Activated T-cell treated with anti-CD3 and anti-CD28 coated beads, Interleukin-2, amount 50 U/mL, for 72 hours (primary cell): Measurements from ENCODE around the gene CHST10. TPM values are rescaled to one million over a fixed set of nuclear protein-coding genes. Genes with fewer than 3 reads are reported as not detected.

ENCODE experiments used
- ATAC-seq, 2 donors: fragments of 150-1000 bp; cut with Tn5 transposase; replicated peaks in 1 of 2; 2 replicates each; pipeline ENCODE4 v1.10.0; 2021; ENCODE audit warnings: moderate library complexity in 2 of 2, mild to moderate bottlenecking in 1 of 2
- DNase-seq, 2 donors: peaks; one replicate each; pipeline ENCODE4 v3.0.0; 2021 to 2022; ENCODE audit warnings: mixed read lengths in 1 of 2
- H3K27ac Mint-ChIP-seq: one replicate; pipeline ENCODE4 v1.8.0; 2022; ENCODE audit warnings: mild to moderate bottlenecking, moderate library complexity, mixed read lengths
- H3K27me3 Mint-ChIP-seq: one replicate; pipeline ENCODE4 v1.8.0; 2022; ENCODE audit warnings: low read depth, mixed read lengths
- H3K36me3 Mint-ChIP-seq, 2 donors: one replicate each; pipeline ENCODE4 v1.8.0; 2022; ENCODE audit warnings: mixed read lengths in 2 of 2, mild to moderate bottlenecking in 1 of 2; ENCODE audit not compliant: insufficient read depth in 2 of 2
- H3K4me1 Mint-ChIP-seq: one replicate; pipeline ENCODE4 v1.8.0; 2022; ENCODE audit warnings: low read depth, mixed read lengths
- H3K4me3 Mint-ChIP-seq, 2 donors: one replicate each; pipeline ENCODE4 v1.8.0; 2022; ENCODE audit warnings: mild to moderate bottlenecking in 2 of 2, mixed read lengths in 2 of 2, moderate library complexity in 2 of 2
- H3K9me3 Mint-ChIP-seq, 2 donors: one replicate each; pipeline ENCODE4 v1.8.0; 2022; ENCODE audit warnings: mixed read lengths in 2 of 2
- total RNA-seq, 2 donors: library from RNA; stranded (reverse); gene quantifications; one replicate each; pipeline ENCODE4 v1.2.3, GENCODE V29; 2022

The CHST10 gene
- total RNA-seq, 2 donors from 2014 or later: 7.5 to 7.8 TPM

GRCh38 chr2:100411841-100412292 is 5.6 kb downstream of the CHST10 start:
- peaks cover 17% of the 10 kb centered on the region for H3K4me1 Mint-ChIP-seq
- no peaks in the 10 kb centered on the region for H3K9me3 Mint-ChIP-seq
- no peak for DNase-seq
- H3K27ac Mint-ChIP-seq: no peak overlapping the region
- ATAC-seq: no peak
- peaks cover 0 to under 1% of the 10 kb centered on the region in 2 donors for H3K36me3 Mint-ChIP-seq
- H3K4me3 Mint-ChIP-seq: no peak overlapping the region
- H3K27me3 Mint-ChIP-seq: peaks cover 10% of the 10 kb centered on the region

- H3K9me3 Mint-ChIP-seq: no peaks in the 10 kb centered on the region
Measured at GRCh38 chr2:100409975-100410647, 7.4 kb downstream of the CHST10 start.

GRCh38 chr2:100409461-100409860 is 8.0 kb downstream of the CHST10 start:
- Mint-ChIP-seq H3K27ac (no peak overlapping the region), H3K4me1 (no peaks in the 10 kb centered on the region), H3K36me3 (no peaks in the 10 kb centered on the region), H3K27me3 (no peaks in the 10 kb centered on the region), H3K4me3 (no peak overlapping the region), H3K9me3 (no peaks in the 10 kb centered on the region)
- DNase-seq: no peak
- no peak for ATAC-seq

More at GRCh38 chr2:100409975-100410647, 7.4 kb downstream of the CHST10 start:
- DNase-seq (no peak), ATAC-seq (no peak)
- H3K27ac Mint-ChIP-seq: no peak overlapping the region
- no peaks in the 10 kb centered on the region for H3K4me1 Mint-ChIP-seq
- H3K4me3 Mint-ChIP-seq: no peak overlapping the region
- H3K27me3 Mint-ChIP-seq: no peaks in the 10 kb centered on the region
- H3K36me3 Mint-ChIP-seq: no peaks in the 10 kb centered on the region

GRCh38 chr2:100408941-100409340 is 8.5 kb downstream of the CHST10 start:
- H3K9me3 Mint-ChIP-seq: no peaks in the 10 kb centered on the region
- no peaks in the 10 kb centered on the region for H3K4me1 Mint-ChIP-seq
- no peaks in the 10 kb centered on the region for H3K27me3 Mint-ChIP-seq
- no peak overlapping the region for H3K4me3 Mint-ChIP-seq
- no peak overlapping the region for H3K27ac Mint-ChIP-seq
- H3K36me3 Mint-ChIP-seq: no peaks in the 10 kb centered on the region
- ATAC-seq (no peak), DNase-seq (no peak)

- H3K9me3 Mint-ChIP-seq: no peaks in the 10 kb centered on the region
- no peak overlapping the region for H3K4me3 Mint-ChIP-seq
- no peak for DNase-seq
- no peaks in the 10 kb centered on the region for H3K4me1 Mint-ChIP-seq
- no peaks in the 10 kb centered on the region for H3K27me3 Mint-ChIP-seq
- no peak overlapping the region for H3K27ac Mint-ChIP-seq
- H3K36me3 Mint-ChIP-seq: no peaks in the 10 kb centered on the region
- no peak for ATAC-seq
Measured at GRCh38 chr2:100408104-100408503, 9.4 kb downstream of the CHST10 start.

GRCh38 chr2:100407563-100407962 is 9.9 kb downstream of the CHST10 start:
- ATAC-seq (no peak), DNase-seq (no peak)
- H3K4me1 Mint-ChIP-seq: no peaks in the 10 kb centered on the region
- no peaks in the 10 kb centered on the region for H3K36me3 Mint-ChIP-seq
- no peaks in the 10 kb centered on the region for H3K9me3 Mint-ChIP-seq
- H3K4me3 Mint-ChIP-seq: no peak overlapping the region
- H3K27me3 Mint-ChIP-seq: no peaks in the 10 kb centered on the region
- H3K27ac Mint-ChIP-seq: no peak overlapping the region

GRCh38 chr2:100407073-100407472 is 10.4 kb downstream of the CHST10 start:
- Mint-ChIP-seq H3K4me3 (no peak overlapping the region), H3K27me3 (no peaks in the 10 kb centered on the region), H3K4me1 (no peaks in the 10 kb centered on the region), H3K36me3 (no peaks in the 10 kb centered on the region), H3K27ac (no peak overlapping the region), H3K9me3 (no peaks in the 10 kb centered on the region)
- DNase-seq: no peak
- no peak for ATAC-seq

- Mint-ChIP-seq H3K27me3 (no peaks in the 10 kb centered on the region), H3K4me3 (no peak overlapping the region), H3K4me1 (no peaks in the 10 kb centered on the region), H3K36me3 (no peaks in the 10 kb centered on the region), H3K9me3 (no peaks in the 10 kb centered on the region), H3K27ac (no peak overlapping the region)
- DNase-seq (no peak), ATAC-seq (no peak)
Measured at GRCh38 chr2:100406120-100406508, 11.4 kb downstream of the CHST10 start.

GRCh38 chr2:100405403-100406119 is 11.9 kb downstream of the CHST10 start:
- H3K27me3 Mint-ChIP-seq: no peaks in the 10 kb centered on the region
- no peaks in the 10 kb centered on the region for H3K9me3 Mint-ChIP-seq
- H3K4me3 Mint-ChIP-seq: no peak overlapping the region
- no peaks in the 10 kb centered on the region for H3K4me1 Mint-ChIP-seq
- no peaks in the 10 kb centered on the region for H3K36me3 Mint-ChIP-seq
- ATAC-seq: no peak
- no peak for DNase-seq
- no peak overlapping the region for H3K27ac Mint-ChIP-seq

GRCh38 chr2:100404411-100404810 is 13.1 kb downstream of the CHST10 start:
- H3K36me3 Mint-ChIP-seq: no peaks in the 10 kb centered on the region
- no peak overlapping the region for H3K4me3 Mint-ChIP-seq
- DNase-seq: no peak
- H3K27me3 Mint-ChIP-seq: no peaks in the 10 kb centered on the region
- no peaks in the 10 kb centered on the region for H3K4me1 Mint-ChIP-seq
- H3K27ac Mint-ChIP-seq: no peak overlapping the region
- ATAC-seq: no peak
- no peaks in the 10 kb centered on the region for H3K9me3 Mint-ChIP-seq

GRCh38 chr2:100403722-100404121 is 13.7 kb downstream of the CHST10 start:
- no peak for ATAC-seq
- H3K4me1 Mint-ChIP-seq: no peaks in the 10 kb centered on the region
- no peaks in the 10 kb centered on the region for H3K27me3 Mint-ChIP-seq
- no peak overlapping the region for H3K4me3 Mint-ChIP-seq
- H3K9me3 Mint-ChIP-seq: no peaks in the 10 kb centered on the region
- no peak for DNase-seq
- H3K27ac Mint-ChIP-seq: no peak overlapping the region
- no peaks in the 10 kb centered on the region for H3K36me3 Mint-ChIP-seq

- Mint-ChIP-seq H3K9me3 (no peaks in the 10 kb centered on the region), H3K36me3 (no peaks in the 10 kb centered on the region), H3K27ac (no peak overlapping the region), H3K4me3 (no peak overlapping the region), H3K4me1 (no peaks in the 10 kb centered on the region), H3K27me3 (no peaks in the 10 kb centered on the region)
- ATAC-seq: no peak
- DNase-seq: no peak
Measured at GRCh38 chr2:100401268-100401667, 16.2 kb downstream of the CHST10 start.

GRCh38 chr2:100399714-100400113 is 17.8 kb downstream of the CHST10 start:
- no peak for ATAC-seq
- Mint-ChIP-seq H3K9me3 (no peaks in the 10 kb centered on the region), H3K4me1 (no peaks in the 10 kb centered on the region), H3K27ac (no peak overlapping the region), H3K4me3 (no peak overlapping the region), H3K36me3 (no peaks in the 10 kb centered on the region), H3K27me3 (no peaks in the 10 kb centered on the region)
- no peak for DNase-seq

GRCh38 chr2:100397976-100398375 is 19.5 kb downstream of the CHST10 start:
- H3K9me3 Mint-ChIP-seq: no peaks in the 10 kb centered on the region

More at GRCh38 chr2:100397976-100398375, 19.5 kb downstream of the CHST10 start:
- no peak for ATAC-seq
- Mint-ChIP-seq H3K4me1 (no peaks in the 10 kb centered on the region), H3K36me3 (no peaks in the 10 kb centered on the region), H3K4me3 (no peak overlapping the region), H3K27ac (no peak overlapping the region), H3K27me3 (no peaks in the 10 kb centered on the region)
- no peak for DNase-seq
